Small intestine (tissue), 7 donors: ENCODE measurements around the gene RNPEP. TPM values are rescaled to one million over a fixed set of nuclear protein-coding genes. Genes with fewer than 3 reads are reported as not detected.
"Not testable (repeated sequence)": the region's sequence is repeated elsewhere in the genome, so short reads cannot be mapped to it uniquely, and the experiment has no call there.

ENCODE experiments used
- DNase-seq, 2 donors: peaks; one replicate each; pipeline versions ENCODE4 v3.0.0 to v3.0.0-alpha.2; 2013
- FAIRE-seq: peaks from 2 replicates; lab custom pipeline; 2012; peaks lifted over from hg19 to GRCh38; lab: Jason Lieb, UNC
- H3K27ac ChIP-seq, 3 donors: one replicate each; pipeline ENCODE4 v1.5.1; 2013; ENCODE audit warnings: low read length in 2 of 3, mild to moderate bottlenecking in 2 of 3, control low read depth in 1 of 3, inconsistent platforms in 1 of 3, low read depth in 1 of 3, moderate library complexity in 1 of 3
- H3K27me3 ChIP-seq, 3 donors: one replicate each; pipeline ENCODE4 v1.6.1; 2013; ENCODE audit warnings: low read length in 3 of 3, inconsistent platforms in 1 of 3; ENCODE audit not compliant: control insufficient read depth in 3 of 3, insufficient read depth in 3 of 3
- H3K36me3 ChIP-seq, 3 donors: one replicate each; pipeline ENCODE4 v1.6.1; 2013; ENCODE audit warnings: low read length in 3 of 3, inconsistent platforms in 1 of 3, low read depth in 1 of 3, mild to moderate bottlenecking in 1 of 3, moderate library complexity in 1 of 3; ENCODE audit not compliant: control insufficient read depth in 3 of 3, insufficient read depth in 2 of 3
- H3K4me1 ChIP-seq, 3 donors: one replicate each; pipeline ENCODE4 v1.6.1; 2013; ENCODE audit warnings: low read length in 2 of 3, inconsistent platforms in 1 of 3, low read depth in 1 of 3, mild to moderate bottlenecking in 1 of 3, moderate library complexity in 1 of 3; ENCODE audit not compliant: control insufficient read depth in 3 of 3, insufficient read depth in 2 of 3
- H3K4me3 ChIP-seq, 3 donors: one replicate each; pipeline ENCODE4 v1.5.1; 2013; ENCODE audit warnings: low read length in 3 of 3, control low read depth in 1 of 3, inconsistent platforms in 1 of 3, low read depth in 1 of 3, mild to moderate bottlenecking in 1 of 3, moderate library complexity in 1 of 3
- H3K9me3 ChIP-seq, 2 donors: one replicate each; pipeline ENCODE4 v1.6.1; 2013; ENCODE audit warnings: low read depth in 1 of 2, low read length in 1 of 2; ENCODE audit not compliant: control insufficient read depth in 2 of 2, insufficient read depth in 1 of 2
- WGBS, 3 donors: extraction: QIAGEN DNeasy Blood & Tissue Kit; methylation state at CpG; one replicate each; pipeline ENCODE4 v1.1.7; 2013; 5-methylcytosine and 5-hydroxymethylcytosine counted together
- polyA plus RNA-seq, 4 donors: library from polyadenylated mRNA; stranded (reverse) in 3 of 4; unstranded in 1 of 4; fragments of 200-250 nt in 3 of 4; fragments of 120-200 nt in 1 of 4; gene quantifications; one replicate each; pipeline versions ENCODE4 v1.2.1 to v1.2.3, GENCODE V29; 2013
- donor health status: healthy with polysubstance abuse.
- donor health status: control.
- donor health status: control.
- donor health status: Bipolar disorder and iron deficiency.
- donor health status: healthy.

RNPEP gene
- polyA plus RNA-seq, 4 donors = 61.8 to 183 (median 90.4) TPM

DNA sequence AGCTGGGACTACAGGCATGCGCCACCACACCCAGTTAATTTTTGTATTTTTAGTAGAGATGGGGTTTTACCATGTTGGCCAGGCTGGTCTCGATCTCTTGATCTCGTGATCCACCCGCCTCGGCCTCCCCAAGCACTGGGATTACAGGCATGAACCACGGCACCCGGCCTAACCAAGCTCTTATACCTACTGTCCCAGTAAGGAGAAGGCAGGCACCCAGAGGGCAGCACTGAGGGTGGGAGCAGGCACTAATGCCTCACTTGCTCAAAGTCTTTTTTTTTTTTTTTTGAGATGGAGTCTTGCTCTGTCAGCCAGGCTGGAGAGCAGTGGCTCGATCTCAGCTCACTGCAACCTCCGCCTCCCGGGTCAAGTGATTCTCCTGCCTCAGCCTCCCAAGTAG, 42.1 kb upstream of the RNPEP start:
- H3K36me3 ChIP-seq, H3K4me3 ChIP-seq, H3K9me3 ChIP-seq, FAIRE-seq, DNase-seq, H3K4me1 ChIP-seq, H3K27ac ChIP-seq: not testable (repeated sequence)
- WGBS, 3 donors = 90 to 94% (median 92%) methylated on average over 10 of the region's 10 CpGs
- H3K27me3 ChIP-seq = peaks cover 0 to 17% (median 0%) of the 10 kb centered on the region in 3 donors

DNA sequence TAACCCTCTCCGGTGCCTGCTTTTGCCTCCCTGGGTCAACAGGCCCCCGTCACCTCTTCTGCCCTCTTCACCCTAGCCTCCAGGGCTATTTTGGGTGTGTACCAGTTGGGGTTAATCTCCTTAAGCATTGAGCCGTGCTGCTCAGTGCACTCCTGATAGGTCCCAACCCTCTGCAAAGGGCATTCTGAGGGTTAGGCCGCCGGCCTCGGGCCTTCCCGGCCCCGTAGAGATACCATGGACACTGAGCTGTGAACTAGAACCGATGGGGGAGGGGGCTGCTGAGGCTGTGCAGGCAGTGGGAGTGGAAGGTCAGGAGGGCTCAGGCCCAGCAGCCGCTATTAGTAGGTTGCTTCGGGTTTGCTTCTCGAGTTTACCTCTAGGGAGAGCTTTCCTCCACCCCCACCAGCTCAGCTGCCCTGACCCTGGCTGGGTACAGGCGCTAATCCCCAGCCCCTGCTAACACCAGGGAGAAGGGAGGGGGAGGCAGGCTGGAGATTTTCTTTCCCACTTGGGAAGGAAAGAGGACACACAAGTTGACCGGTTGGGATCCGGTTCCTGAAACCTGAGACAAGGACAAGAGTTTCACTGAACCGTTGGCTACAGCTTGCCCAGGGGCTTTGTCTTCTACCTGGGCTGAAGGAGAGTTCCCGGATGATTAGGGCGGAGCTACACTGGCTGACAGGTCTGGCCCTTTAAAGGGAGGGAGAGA, 40.9 kb upstream of the RNPEP start:
- Histone ChIP-seq H3K9me3 (no peaks in the 10 kb centered on the region), H3K4me1 (peaks cover 0 to 4% (median 0%) of the 10 kb centered on the region in 3 donors), H3K36me3 (no peaks in the 10 kb centered on the region), H3K27ac (peak overlapping the region in 1 of 3 donors; percentile 27), H3K4me3 (no peak overlapping the region), H3K27me3 (peaks cover 0 to 29% (median 3%) of the 10 kb centered on the region in 3 donors)
- DNase-seq (no peak), FAIRE-seq (no peak)
- WGBS, 3 donors = 61 to 79% (median 79%) methylated on average over 18 of the region's 18 CpGs

- Histone ChIP-seq H3K27me3 (peaks cover 0 to 34% (median 3%) of the 10 kb centered on the region in 3 donors), H3K4me1 (peaks cover 0 to 7% (median 0%) of the 10 kb centered on the region in 3 donors), H3K36me3 (no peaks in the 10 kb centered on the region), H3K9me3 (no peaks in the 10 kb centered on the region), H3K27ac (peak overlapping the region in 1 of 3 donors; percentile 27), H3K4me3 (no peak overlapping the region)
- DNase-seq = no peak
- WGBS, 3 donors = 89 to 100% (median 100%) methylated on average over 1 of the region's 1 CpG
- no peak for FAIRE-seq
These were observed 40.3 kb upstream of the RNPEP start for GRCh38 chr1:201942129-201942495.

DNA sequence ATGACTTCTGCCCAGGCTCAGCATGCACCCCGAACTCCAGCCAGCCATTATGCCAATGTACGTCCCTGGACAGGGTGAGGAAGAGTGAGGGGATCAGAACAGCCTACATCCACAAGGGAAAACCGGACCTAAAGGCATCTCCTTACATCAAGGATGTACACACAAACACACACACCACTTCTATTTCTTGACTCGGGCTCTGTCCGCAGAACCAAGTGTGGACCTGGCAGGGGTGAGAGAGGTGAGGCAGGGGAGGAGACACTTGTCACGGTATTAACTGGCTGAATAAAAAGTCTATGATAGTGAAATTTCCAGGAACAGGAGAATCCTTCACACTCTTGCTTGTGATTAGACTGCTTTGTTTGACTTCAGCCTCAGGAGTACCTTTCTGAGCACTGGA, 38.4 kb upstream of the RNPEP start:
- peaks cover 0 to 45% (median 3%) of the 10 kb centered on the region in 3 donors for H3K27me3 ChIP-seq
- peak overlapping the region in 1 of 3 donors; percentile 47 for H3K4me3 ChIP-seq
- WGBS, 3 donors = 74 to 89% (median 82%) methylated on average over 6 of the region's 6 CpGs
- FAIRE-seq (no peak), DNase-seq (no peak)
- peak overlapping the region in 1 of 3 donors; percentile 16 for H3K27ac ChIP-seq
- no peaks in the 10 kb centered on the region for H3K36me3 ChIP-seq
- H3K9me3 ChIP-seq = no peaks in the 10 kb centered on the region
- peaks cover 0 to 7% (median 0%) of the 10 kb centered on the region in 3 donors for H3K4me1 ChIP-seq

GRCh38 chr1:201944639-201945038, 37.8 kb upstream of the RNPEP start:
- Histone ChIP-seq H3K27ac (no peak overlapping the region), H3K27me3 (peaks cover 0 to 45% (median 3%) of the 10 kb centered on the region in 3 donors), H3K36me3 (no peaks in the 10 kb centered on the region), H3K9me3 (no peaks in the 10 kb centered on the region), H3K4me3 (peak overlapping the region in 1 of 3 donors; percentile 47), H3K4me1 (peaks cover 0 to 7% (median 0%) of the 10 kb centered on the region in 3 donors)
- DNase-seq = no peak
- 45 to 75% (median 53%) methylated on average over 2 to 3 of the region's 3 CpGs for WGBS, 3 donors
- no peak for FAIRE-seq

- Histone ChIP-seq H3K27ac (peak overlapping the region in 1 of 3 donors; percentile 70), H3K4me1 (peaks cover 0 to 7% (median 0%) of the 10 kb centered on the region in 3 donors), H3K4me3 (peak overlapping the region in 2 of 3 donors; percentile 42 to 47), H3K27me3 (peaks cover 0 to 48% (median 3%) of the 10 kb centered on the region in 3 donors), H3K36me3 (no peaks in the 10 kb centered on the region), H3K9me3 (no peaks in the 10 kb centered on the region)
- no peak for DNase-seq
- WGBS, 3 donors = 52 to 78% (median 71%) methylated on average over 4 of the region's 4 CpGs
- no peak for FAIRE-seq
These were observed 37.3 kb upstream of the RNPEP start for GRCh38 chr1:201945157-201945556.

DNA sequence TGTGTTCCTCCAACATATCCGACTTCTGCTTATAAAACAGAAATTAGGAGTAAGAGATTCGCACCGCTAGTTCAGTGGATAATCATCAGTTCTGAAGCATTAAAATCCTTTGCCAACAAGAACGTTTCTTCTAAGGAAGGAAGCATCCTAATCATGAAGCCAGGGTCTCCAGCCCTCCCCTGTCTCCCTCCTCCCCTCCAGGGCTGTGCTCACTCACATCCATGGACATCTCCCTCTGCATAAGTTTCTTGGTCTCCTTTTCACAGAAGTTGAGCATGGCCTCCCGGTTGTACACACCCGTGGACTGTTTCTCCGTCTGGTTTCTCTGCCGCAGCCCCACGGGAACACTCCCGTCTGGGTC, 36.6 kb upstream of the RNPEP start:
- Histone ChIP-seq H3K4me3 (peak overlapping the region; percentile 21 to 47 (median 33)), H3K27ac (peak overlapping the region in 2 of 3 donors; percentile 68 to 70), H3K36me3 (no peaks in the 10 kb centered on the region), H3K9me3 (no peaks in the 10 kb centered on the region), H3K4me1 (peaks cover 0 to 7% (median 0%) of the 10 kb centered on the region in 3 donors), H3K27me3 (peaks cover 0 to 48% (median 3%) of the 10 kb centered on the region in 3 donors)
- DNase-seq = no peak
- no peak for FAIRE-seq
- 28 to 29% (median 28%) methylated on average over 10 of the region's 10 CpGs for WGBS, 3 donors

- DNase-seq (peak; percentile 36 to 64), FAIRE-seq (no peak)
- Histone ChIP-seq H3K36me3 (no peaks in the 10 kb centered on the region), H3K4me1 (peaks cover 0 to 7% (median 0%) of the 10 kb centered on the region in 3 donors), H3K9me3 (no peaks in the 10 kb centered on the region), H3K4me3 (peak within 1 kb of the TSS; percentile 21 to 47 (median 42)), H3K27ac (peak within 1 kb of the TSS in 2 of 3 donors; percentile 78 to 81), H3K27me3 (peaks cover 0 to 47% (median 3%) of the 10 kb centered on the region in 3 donors)
- WGBS, 3 donors = 4 to 7% (median 4%) methylated on average over 28 of the region's 28 CpGs
These were observed 36.1 kb upstream of the RNPEP start, which contains the start of gene LMOD1 for GRCh38 chr1:201946224-201946908. Gene LMOD1, minus strand, starts transcription at chr1:201946548. Its CDS starts 208 bp downstream, at chr1:201946340.
